ENCODE results near the gene MOCS1. TPM values are rescaled to one million over a fixed set of nuclear protein-coding genes. Genes with fewer than 3 reads are reported as not detected.

The MOCS1 gene
- total RNA-seq, 4 donors from 2014 or later = 24.0 to 33.0 (median 29.3) TPM

- peaks cover 7 to 84% of the 10 kb centered on the region in 2 donors for H3K36me3 ChIP-seq
- peak overlapping the region in 2 of 4 donors; percentile 12 to 43 for H3K27ac ChIP-seq
- no peaks in the 10 kb centered on the region for H3K9me3 ChIP-seq
- 80% methylated on average over 2 of the region's 6 CpGs; no CpG with 5 or more reads in 1 of the 2 donors for WGBS, 2 donors (ENCODE audit: low coverage in 1 of 2)
- H3K27me3 ChIP-seq = no peaks in the 10 kb centered on the region
- ATAC-seq = no peak
- peaks cover 0 to 16% (median 0%) of the 10 kb centered on the region in 3 donors for H3K4me1 ChIP-seq
- TF ChIP-seq POLR2AphosphoS5 (IDR thresholded peaks at IDR 0.05) = no peak
- no peak for TF ChIP-seq CTCF (IDR thresholded peaks at IDR 0.05)
- TF ChIP-seq EP300 (IDR thresholded peaks at IDR 0.05) = no peak
- H3K4me3 ChIP-seq = no peak overlapping the region
Observed at GRCh38 chr6:39903656-39904055, 30.6 kb downstream of the MOCS1 start.

GRCh38 chr6:39902786-39903465 is 31.3 kb downstream of the MOCS1 start:
- peaks cover 7 to 85% of the 10 kb centered on the region in 2 donors for H3K36me3 ChIP-seq
- H3K4me1 ChIP-seq = peaks cover 0 to 16% (median 0%) of the 10 kb centered on the region in 3 donors
- H3K9me3 ChIP-seq = no peaks in the 10 kb centered on the region
- no peak for ATAC-seq
- TF ChIP-seq POLR2AphosphoS5 (IDR thresholded peaks at IDR 0.05) (no peak), CTCF (IDR thresholded peaks at IDR 0.05) (no peak), POLR2A (IDR thresholded peaks at IDR 0.05) (no peak), EP300 (IDR thresholded peaks at IDR 0.05) (no peak)
- H3K27me3 ChIP-seq = no peaks in the 10 kb centered on the region
- peak overlapping the region in 2 of 4 donors; percentile 9 to 12 for H3K27ac ChIP-seq
- WGBS, 2 donors (ENCODE audit: low coverage in 1 of 2) = 83 to 100% methylated on average over 1 to 2 of the region's 4 CpGs
- H3K4me3 ChIP-seq = no peak overlapping the region

- peaks cover 7 to 89% of the 10 kb centered on the region in 2 donors for H3K36me3 ChIP-seq
- H3K27ac ChIP-seq = peak overlapping the region in 3 of 4 donors; percentile 9 to 18 (median 12)
- no peak for TF ChIP-seq EP300 (IDR thresholded peaks at IDR 0.05)
- no peak for TF ChIP-seq CTCF (IDR thresholded peaks at IDR 0.05)
- no peak for TF ChIP-seq POLR2A (IDR thresholded peaks at IDR 0.05)
- no peak for TF ChIP-seq POLR2AphosphoS5 (IDR thresholded peaks at IDR 0.05)
- ATAC-seq = peak; percentile 14
- no peak overlapping the region for H3K4me3 ChIP-seq
- no CpG with 5 or more reads among the region's 2 CpGs for WGBS, 2 donors (ENCODE audit: low coverage in 1 of 2)
- peaks cover 0 to 16% (median 0%) of the 10 kb centered on the region in 3 donors for H3K4me1 ChIP-seq
- no peaks in the 10 kb centered on the region for H3K9me3 ChIP-seq
- no peaks in the 10 kb centered on the region for H3K27me3 ChIP-seq
Observed at GRCh38 chr6:39902136-39902535, 32.1 kb downstream of the MOCS1 start.

- Histone ChIP-seq H3K4me3 (no peak overlapping the region), H3K9me3 (no peaks in the 10 kb centered on the region), H3K36me3 (peaks cover 7 to 90% of the 10 kb centered on the region in 2 donors), H3K27ac (peak overlapping the region in 3 of 4 donors; percentile 37 to 58 (median 45)), H3K27me3 (no peaks in the 10 kb centered on the region), H3K4me1 (peaks cover 0 to 16% (median 0%) of the 10 kb centered on the region in 3 donors)
- 82 to 85% methylated on average over 2 to 8 of the region's 19 CpGs for WGBS, 2 donors (ENCODE audit: low coverage in 1 of 2)
- no peak for ATAC-seq
- TF ChIP-seq CTCF (IDR thresholded peaks at IDR 0.05) = no peak
- peak; percentile 20 for TF ChIP-seq POLR2AphosphoS5 (IDR thresholded peaks at IDR 0.05)
Observed at GRCh38 chr6:39901670-39902069, 32.6 kb downstream of the MOCS1 start.

GRCh38 chr6:39901116-39901655 is 33.1 kb downstream of the MOCS1 start:
- WGBS, 2 donors (ENCODE audit: low coverage in 1 of 2) = 80% methylated on average over 3 of the region's 10 CpGs; no CpG with 5 or more reads in 1 of the 2 donors
- H3K36me3 ChIP-seq = peaks cover 7 to 90% of the 10 kb centered on the region in 2 donors
- H3K4me1 ChIP-seq = peaks cover 0 to 16% (median 0%) of the 10 kb centered on the region in 3 donors
- no peak for ATAC-seq
- H3K27me3 ChIP-seq = no peaks in the 10 kb centered on the region
- H3K4me3 ChIP-seq = no peak overlapping the region
- TF ChIP-seq POLR2A (IDR thresholded peaks at IDR 0.05) (no peak), EP300 (IDR thresholded peaks at IDR 0.05) (no peak), POLR2AphosphoS5 (IDR thresholded peaks at IDR 0.05) (no peak), CTCF (IDR thresholded peaks at IDR 0.05) (no peak)
- H3K9me3 ChIP-seq = no peaks in the 10 kb centered on the region
- H3K27ac ChIP-seq = peak overlapping the region in 3 of 4 donors; percentile 37 to 58 (median 45)

Measured in gastroesophageal sphincter (tissue), 4 donors.